CD4-positive, alpha-beta T cell (primary cell): ENCODE results near the gene CADM1. TPM values are rescaled to one million over a fixed set of nuclear protein-coding genes. Genes with fewer than 3 reads are reported as not detected.

Source experiments
- ATAC-seq: fragments of 200-7000 bp; cut with Tn5 transposase; one replicate; pipeline ENCODE4 v1.10.0; 2022; ENCODE audit warnings: mild to moderate bottlenecking; ENCODE audit not compliant: poor library complexity
- CTCF ChIA-PET: fragments of 350-600 bp; sonication (Branson Sonifier 250); formaldehyde crosslinking; loops from one replicate; lab custom pipeline; 2021; ENCODE audit warnings: antibody characterized with exemption, inconsistent platforms; lab: Charles Lee
- POLR2A ChIA-PET: fragments of 350-600 bp; sonication (Branson Sonifier 250); formaldehyde crosslinking; loops from one replicate; lab custom pipeline; 2021; ENCODE audit warnings: antibody characterized with exemption, inconsistent platforms; lab: Charles Lee
- DNase-seq, 14 experiments: peaks; one replicate each; pipeline ENCODE4 v3.0.0-alpha.2; 2013 to 2020; ENCODE audit warnings: mixed read lengths in 2 of 14
- H3K27ac ChIP-seq, 2 donors: one replicate each; pipeline versions ENCODE4 v1.5.1 to v1.7.0; 2013; ENCODE audit warnings: low read length in 2 of 2, low read depth in 1 of 2, mild to moderate bottlenecking in 1 of 2
- H3K27me3 ChIP-seq, 2 experiments: 1 replicate in 1 of 2; 2 replicates in 1 of 2; pipeline versions ENCODE4 v1.6.1 to v1.7.0; 2013; ENCODE audit warnings: low read length in 2 of 2, control low read depth in 1 of 2, mild to moderate bottlenecking in 1 of 2, moderate library complexity in 1 of 2; ENCODE audit not compliant: insufficient read depth in 2 of 2, control insufficient read depth in 1 of 2
- H3K36me3 ChIP-seq: one replicate; pipeline ENCODE4 v1.6.1; 2013; ENCODE audit warnings: low read length, control low read depth; ENCODE audit not compliant: insufficient read depth
- H3K4me1 ChIP-seq: one replicate; pipeline ENCODE4 v1.6.1; 2013; ENCODE audit warnings: low read length, control low read depth; ENCODE audit not compliant: insufficient read depth
- H3K4me3 ChIP-seq: one replicate; pipeline ENCODE4 v1.5.1; 2013; ENCODE audit warnings: mild to moderate bottlenecking, low read length, moderate library complexity
- H3K9me3 ChIP-seq, 2 experiments: 1 replicate in 1 of 2; 2 replicates in 1 of 2; pipeline versions ENCODE4 v1.6.1 to v1.7.0; 2013; ENCODE audit warnings: low read length in 2 of 2, mild to moderate bottlenecking in 2 of 2, control low read depth in 1 of 2, moderate library complexity in 1 of 2; ENCODE audit not compliant: control insufficient read depth in 1 of 2, insufficient read depth in 1 of 2
- H3K27ac Mint-ChIP-seq: one replicate; pipeline ENCODE4 v1.8.0; 2020; ENCODE audit warnings: mixed read lengths
- H3K27me3 Mint-ChIP-seq: one replicate; pipeline ENCODE4 v1.8.0; 2021; ENCODE audit warnings: mixed read lengths
- H3K36me3 Mint-ChIP-seq: one replicate; pipeline ENCODE4 v1.8.0; 2021; ENCODE audit warnings: low read depth, mixed read lengths
- H3K4me1 Mint-ChIP-seq: one replicate; pipeline ENCODE4 v1.8.0; 2021; ENCODE audit warnings: low read depth, mixed read lengths
- H3K4me3 Mint-ChIP-seq: one replicate; pipeline ENCODE4 v1.8.0; 2020; ENCODE audit warnings: mild to moderate bottlenecking, mixed read lengths
- H3K9me3 Mint-ChIP-seq: one replicate; pipeline ENCODE4 v1.8.0; 2020; ENCODE audit warnings: mixed read lengths
- intact Hi-C, 2 experiments: fragments of 100-400 bp; cut with DNase I in 1 of 2; cut with micrococcal nuclease in 1 of 2; formaldehyde crosslinking; loops; one replicate each; pipeline versions ENCODE4 v1.15.1 to v1.9.0; 2023 to 2025; cut with DNase I, micrococcal nuclease
- total RNA-seq, 174 experiments: library from RNA in 2 of 174; stranded (reverse) in 2 of 174; gene quantifications; one replicate each; pipeline ENCODE4 v1.2.3 and lab custom pipeline; 2021 to 2026
- TF ChIP-seq, protein P1 (sequence below): fragments of 200-600 bp; IDR thresholded peaks from one replicate; pipeline ENCODE4 v1.8.0; 2022; ENCODE audit warnings: antibody characterized with exemption, mild to moderate bottlenecking

CADM1 gene
- total RNA-seq, 2 experiments from 2014 or later, result 1.1 to 1.4 TPM

DNA sequence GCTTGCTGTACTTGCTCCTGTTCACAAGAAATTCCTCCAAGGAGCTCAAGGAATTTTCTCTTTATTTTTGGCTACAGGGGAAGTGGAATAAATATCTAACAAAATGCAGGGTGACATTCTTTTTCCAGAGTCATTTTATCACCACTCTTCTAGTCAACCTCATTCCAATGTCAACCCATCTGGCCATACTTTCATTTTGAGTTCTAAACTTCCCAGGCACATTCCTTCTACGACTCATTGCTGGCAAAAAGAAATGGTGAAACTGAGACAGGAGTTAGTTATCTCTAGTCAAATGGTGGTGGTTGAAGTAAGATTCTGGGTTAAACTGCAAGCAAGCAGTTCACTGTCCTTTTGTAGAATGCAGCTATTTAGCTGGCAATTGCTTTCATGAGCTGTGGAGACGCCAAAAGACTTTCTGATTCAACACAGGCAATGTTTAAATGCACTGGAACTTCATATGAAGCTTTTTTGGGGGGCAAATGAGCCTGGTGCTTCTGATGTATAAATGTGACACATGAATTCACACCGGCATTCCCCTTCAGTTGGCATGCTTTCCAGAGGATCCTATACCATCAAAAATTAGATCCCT is 304.6 kb downstream of the CADM1 start:
- ATAC-seq (no peak), DNase-seq (no peak)
- no peaks in the 10 kb centered on the region for H3K36me3 Mint-ChIP-seq
- POLR2A ChIA-PET, result no interaction called here
- no peaks in the 10 kb centered on the region for H3K4me1 Mint-ChIP-seq
- Histone ChIP-seq H3K9me3 (no peaks in the 10 kb centered on the region), H3K4me3 (no peak overlapping the region), H3K36me3 (no peaks in the 10 kb centered on the region), H3K27ac (no peak overlapping the region), H3K4me1 (no peaks in the 10 kb centered on the region), H3K27me3 (no peaks in the 10 kb centered on the region)
- intact Hi-C loops, result no loop called here
- no peaks in the 10 kb centered on the region for H3K9me3 Mint-ChIP-seq
- TF ChIP-seq, protein P1, sequence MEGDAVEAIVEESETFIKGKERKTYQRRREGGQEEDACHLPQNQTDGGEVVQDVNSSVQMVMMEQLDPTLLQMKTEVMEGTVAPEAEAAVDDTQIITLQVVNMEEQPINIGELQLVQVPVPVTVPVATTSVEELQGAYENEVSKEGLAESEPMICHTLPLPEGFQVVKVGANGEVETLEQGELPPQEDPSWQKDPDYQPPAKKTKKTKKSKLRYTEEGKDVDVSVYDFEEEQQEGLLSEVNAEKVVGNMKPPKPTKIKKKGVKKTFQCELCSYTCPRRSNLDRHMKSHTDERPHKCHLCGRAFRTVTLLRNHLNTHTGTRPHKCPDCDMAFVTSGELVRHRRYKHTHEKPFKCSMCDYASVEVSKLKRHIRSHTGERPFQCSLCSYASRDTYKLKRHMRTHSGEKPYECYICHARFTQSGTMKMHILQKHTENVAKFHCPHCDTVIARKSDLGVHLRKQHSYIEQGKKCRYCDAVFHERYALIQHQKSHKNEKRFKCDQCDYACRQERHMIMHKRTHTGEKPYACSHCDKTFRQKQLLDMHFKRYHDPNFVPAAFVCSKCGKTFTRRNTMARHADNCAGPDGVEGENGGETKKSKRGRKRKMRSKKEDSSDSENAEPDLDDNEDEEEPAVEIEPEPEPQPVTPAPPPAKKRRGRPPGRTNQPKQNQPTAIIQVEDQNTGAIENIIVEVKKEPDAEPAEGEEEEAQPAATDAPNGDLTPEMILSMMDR, result no peak
- H3K27ac Mint-ChIP-seq, result no peak overlapping the region
- no peak overlapping the region for H3K4me3 Mint-ChIP-seq
- CTCF ChIA-PET, result no interaction called here
- H3K27me3 Mint-ChIP-seq, result no peaks in the 10 kb centered on the region

DNA sequence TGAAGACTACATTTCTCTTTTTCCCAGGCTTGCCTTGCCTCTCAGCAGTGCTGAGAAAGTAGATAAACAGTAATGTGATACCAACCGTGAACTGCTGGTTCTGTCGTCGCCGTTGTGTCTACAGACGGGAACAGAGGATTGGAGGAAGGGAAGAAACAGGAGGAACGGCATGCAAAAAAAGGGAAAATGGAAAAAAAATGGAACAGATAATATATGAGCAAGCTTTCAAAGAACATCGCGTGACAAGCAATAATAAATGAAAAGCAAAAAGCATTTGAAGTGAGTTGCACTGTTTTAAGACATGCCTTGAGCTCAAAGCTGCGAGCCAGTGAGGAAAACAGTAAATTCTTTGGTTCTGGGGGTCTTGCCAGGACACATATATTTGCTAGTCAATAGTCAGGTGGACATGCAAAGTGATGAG is 305.9 kb downstream of the CADM1 start:
- Histone ChIP-seq H3K27ac (no peak overlapping the region), H3K4me3 (no peak overlapping the region), H3K36me3 (no peaks in the 10 kb centered on the region), H3K9me3 (no peaks in the 10 kb centered on the region), H3K27me3 (no peaks in the 10 kb centered on the region), H3K4me1 (no peaks in the 10 kb centered on the region)
- intact Hi-C loops, result no loop called here
- Mint-ChIP-seq H3K27ac (no peak overlapping the region), H3K9me3 (no peaks in the 10 kb centered on the region), H3K36me3 (no peaks in the 10 kb centered on the region), H3K27me3 (no peaks in the 10 kb centered on the region), H3K4me3 (no peak overlapping the region), H3K4me1 (no peaks in the 10 kb centered on the region)
- CTCF ChIA-PET, result no interaction called here
- POLR2A ChIA-PET, result no interaction called here
- TF ChIP-seq, protein P1, result no peak
- ATAC-seq (no peak), DNase-seq (no peak)

DNA sequence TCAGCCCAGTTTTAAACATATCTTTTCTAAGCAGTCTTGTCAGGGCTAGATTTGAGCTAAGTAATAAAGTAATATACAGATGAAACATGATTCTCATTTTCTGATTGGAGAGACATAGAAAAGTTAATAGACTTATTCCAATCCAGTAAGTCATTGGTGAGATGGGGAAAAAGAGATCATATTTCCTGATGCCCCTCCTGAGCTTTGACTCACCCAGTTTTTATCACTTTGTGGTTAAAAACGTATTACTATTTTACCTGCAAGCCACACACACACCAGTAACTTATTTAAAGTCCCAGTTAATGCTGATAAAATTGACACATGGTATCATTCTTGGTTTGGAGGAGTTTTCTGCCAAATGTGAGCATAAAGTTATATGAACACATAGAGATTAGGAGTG is 306.8 kb downstream of the CADM1 start:
- H3K9me3 Mint-ChIP-seq, result no peaks in the 10 kb centered on the region
- Histone ChIP-seq H3K4me1 (no peaks in the 10 kb centered on the region), H3K4me3 (no peak overlapping the region), H3K36me3 (no peaks in the 10 kb centered on the region), H3K9me3 (no peaks in the 10 kb centered on the region), H3K27me3 (no peaks in the 10 kb centered on the region), H3K27ac (no peak overlapping the region)
- ChIA-PET POLR2A (no interaction called here), CTCF (interaction anchor here (0.5 kb wide), 1 partner anchor 170 kb away, joined by 4 read pairs; no protein-coding TSS in a partner anchor)
- DNase-seq (no peak), ATAC-seq (no peak)
- H3K27me3 Mint-ChIP-seq, result no peaks in the 10 kb centered on the region
- H3K4me3 Mint-ChIP-seq, result no peak overlapping the region
- H3K36me3 Mint-ChIP-seq, result no peaks in the 10 kb centered on the region
- H3K4me1 Mint-ChIP-seq, result no peaks in the 10 kb centered on the region
- TF ChIP-seq, protein P1, result no peak
- intact Hi-C loops, result no loop called here
- no peak overlapping the region for H3K27ac Mint-ChIP-seq
